GM23338 (cell line): ENCODE results near the gene SPG7. TPM values are rescaled to one million over a fixed set of nuclear protein-coding genes. Genes with fewer than 3 reads are reported as not detected.

Source experiments
- CREB1 ChIP-seq: fragments of 250-450 bp; sonication (Bioruptor Pico); IDR thresholded peaks from 2 replicates; pipeline ENCODE4 v1.5.0; 2020; ENCODE audit warnings: low read depth, mild to moderate bottlenecking, moderate library complexity
- EZH2phosphoT487 ChIP-seq: fragments of 200-600 bp; sonication (generic); IDR thresholded peaks from one replicate; pipeline ENCODE4 v1.8.1; 2018; ENCODE audit warnings: antibody characterized with exemption; ENCODE audit not compliant: unreplicated experiment
- JUNB ChIP-seq: IDR thresholded peaks from one replicate; pipeline ENCODE4 v1.6.1; 2016; ENCODE audit warnings: antibody characterized with exemption; ENCODE audit not compliant: unreplicated experiment
- NANOG ChIP-seq: IDR thresholded peaks from 2 replicates; pipeline ENCODE4 v1.6.1; 2016; ENCODE audit warnings: antibody characterized with exemption, borderline replicate concordance
- STAT1 ChIP-seq: IDR thresholded peaks from one replicate; pipeline ENCODE4 v1.6.1; 2016; ENCODE audit warnings: antibody characterized with exemption; ENCODE audit not compliant: unreplicated experiment
- ZNF331 ChIP-seq: fragments of 250-450 bp; sonication (Bioruptor Pico); IDR thresholded peaks from 2 replicates; pipeline ENCODE4 v1.5.0; 2020; ENCODE audit warnings: low read depth, mild to moderate bottlenecking, moderate library complexity
- polyA plus RNA-seq: library from polyadenylated mRNA; unstranded; fragments of >200 nt; fragmentation: Nextera tagmentation; extraction: Ambion mirVana; gene quantifications from 2 replicates; pipeline ENCODE4 v1.2.1, GENCODE V29; 2016
- total RNA-seq: library from RNA; depleted of rRNA; stranded (reverse); fragments of >200 nt; shearing (Covaris generic); gene quantifications from 2 replicates; pipeline ENCODE4 v1.2.3, GENCODE V29; 2014
- TF ChIP-seq, protein P1 (sequence below): fragments of 250-450 bp; sonication (Bioruptor Pico); IDR thresholded peaks from 2 replicates; pipeline ENCODE4 v1.5.0; 2020; ENCODE audit warnings: mild to moderate bottlenecking, moderate library complexity
- TF ChIP-seq, protein P2 (sequence below): IDR thresholded peaks from 2 replicates; pipeline ENCODE4 v1.6.1; 2016; ENCODE audit warnings: antibody characterized with exemption
- TF ChIP-seq, protein P3 (sequence below): IDR thresholded peaks from one replicate; pipeline ENCODE4 v1.6.1; 2018; ENCODE audit warnings: antibody characterized with exemption; ENCODE audit not compliant: unreplicated experiment

The SPG7 gene
- total and polyA plus RNA-seq, 2 experiments from 2014 or later: 77.1 to 267 TPM

DNA sequence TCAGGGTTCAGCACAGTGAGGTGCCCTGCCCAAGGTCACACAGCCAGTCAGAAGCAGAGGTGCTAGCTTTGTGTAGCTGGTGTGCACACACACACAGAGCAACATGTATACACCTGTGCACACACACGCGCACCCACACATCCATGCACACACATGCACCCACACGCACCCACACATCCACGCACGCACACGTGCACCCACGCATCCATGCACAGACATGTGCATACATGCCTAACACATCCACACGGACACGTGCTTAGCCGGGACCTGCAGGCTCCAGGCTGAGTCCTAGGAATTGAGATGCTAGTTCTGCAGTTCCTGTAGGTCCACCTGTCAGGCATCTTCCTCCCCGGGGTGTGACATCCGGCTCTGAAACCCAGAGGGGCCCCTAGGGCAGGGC lies 92.2 kb downstream of the SPG7 start (continued):
- TF ChIP-seq, protein P1, sequence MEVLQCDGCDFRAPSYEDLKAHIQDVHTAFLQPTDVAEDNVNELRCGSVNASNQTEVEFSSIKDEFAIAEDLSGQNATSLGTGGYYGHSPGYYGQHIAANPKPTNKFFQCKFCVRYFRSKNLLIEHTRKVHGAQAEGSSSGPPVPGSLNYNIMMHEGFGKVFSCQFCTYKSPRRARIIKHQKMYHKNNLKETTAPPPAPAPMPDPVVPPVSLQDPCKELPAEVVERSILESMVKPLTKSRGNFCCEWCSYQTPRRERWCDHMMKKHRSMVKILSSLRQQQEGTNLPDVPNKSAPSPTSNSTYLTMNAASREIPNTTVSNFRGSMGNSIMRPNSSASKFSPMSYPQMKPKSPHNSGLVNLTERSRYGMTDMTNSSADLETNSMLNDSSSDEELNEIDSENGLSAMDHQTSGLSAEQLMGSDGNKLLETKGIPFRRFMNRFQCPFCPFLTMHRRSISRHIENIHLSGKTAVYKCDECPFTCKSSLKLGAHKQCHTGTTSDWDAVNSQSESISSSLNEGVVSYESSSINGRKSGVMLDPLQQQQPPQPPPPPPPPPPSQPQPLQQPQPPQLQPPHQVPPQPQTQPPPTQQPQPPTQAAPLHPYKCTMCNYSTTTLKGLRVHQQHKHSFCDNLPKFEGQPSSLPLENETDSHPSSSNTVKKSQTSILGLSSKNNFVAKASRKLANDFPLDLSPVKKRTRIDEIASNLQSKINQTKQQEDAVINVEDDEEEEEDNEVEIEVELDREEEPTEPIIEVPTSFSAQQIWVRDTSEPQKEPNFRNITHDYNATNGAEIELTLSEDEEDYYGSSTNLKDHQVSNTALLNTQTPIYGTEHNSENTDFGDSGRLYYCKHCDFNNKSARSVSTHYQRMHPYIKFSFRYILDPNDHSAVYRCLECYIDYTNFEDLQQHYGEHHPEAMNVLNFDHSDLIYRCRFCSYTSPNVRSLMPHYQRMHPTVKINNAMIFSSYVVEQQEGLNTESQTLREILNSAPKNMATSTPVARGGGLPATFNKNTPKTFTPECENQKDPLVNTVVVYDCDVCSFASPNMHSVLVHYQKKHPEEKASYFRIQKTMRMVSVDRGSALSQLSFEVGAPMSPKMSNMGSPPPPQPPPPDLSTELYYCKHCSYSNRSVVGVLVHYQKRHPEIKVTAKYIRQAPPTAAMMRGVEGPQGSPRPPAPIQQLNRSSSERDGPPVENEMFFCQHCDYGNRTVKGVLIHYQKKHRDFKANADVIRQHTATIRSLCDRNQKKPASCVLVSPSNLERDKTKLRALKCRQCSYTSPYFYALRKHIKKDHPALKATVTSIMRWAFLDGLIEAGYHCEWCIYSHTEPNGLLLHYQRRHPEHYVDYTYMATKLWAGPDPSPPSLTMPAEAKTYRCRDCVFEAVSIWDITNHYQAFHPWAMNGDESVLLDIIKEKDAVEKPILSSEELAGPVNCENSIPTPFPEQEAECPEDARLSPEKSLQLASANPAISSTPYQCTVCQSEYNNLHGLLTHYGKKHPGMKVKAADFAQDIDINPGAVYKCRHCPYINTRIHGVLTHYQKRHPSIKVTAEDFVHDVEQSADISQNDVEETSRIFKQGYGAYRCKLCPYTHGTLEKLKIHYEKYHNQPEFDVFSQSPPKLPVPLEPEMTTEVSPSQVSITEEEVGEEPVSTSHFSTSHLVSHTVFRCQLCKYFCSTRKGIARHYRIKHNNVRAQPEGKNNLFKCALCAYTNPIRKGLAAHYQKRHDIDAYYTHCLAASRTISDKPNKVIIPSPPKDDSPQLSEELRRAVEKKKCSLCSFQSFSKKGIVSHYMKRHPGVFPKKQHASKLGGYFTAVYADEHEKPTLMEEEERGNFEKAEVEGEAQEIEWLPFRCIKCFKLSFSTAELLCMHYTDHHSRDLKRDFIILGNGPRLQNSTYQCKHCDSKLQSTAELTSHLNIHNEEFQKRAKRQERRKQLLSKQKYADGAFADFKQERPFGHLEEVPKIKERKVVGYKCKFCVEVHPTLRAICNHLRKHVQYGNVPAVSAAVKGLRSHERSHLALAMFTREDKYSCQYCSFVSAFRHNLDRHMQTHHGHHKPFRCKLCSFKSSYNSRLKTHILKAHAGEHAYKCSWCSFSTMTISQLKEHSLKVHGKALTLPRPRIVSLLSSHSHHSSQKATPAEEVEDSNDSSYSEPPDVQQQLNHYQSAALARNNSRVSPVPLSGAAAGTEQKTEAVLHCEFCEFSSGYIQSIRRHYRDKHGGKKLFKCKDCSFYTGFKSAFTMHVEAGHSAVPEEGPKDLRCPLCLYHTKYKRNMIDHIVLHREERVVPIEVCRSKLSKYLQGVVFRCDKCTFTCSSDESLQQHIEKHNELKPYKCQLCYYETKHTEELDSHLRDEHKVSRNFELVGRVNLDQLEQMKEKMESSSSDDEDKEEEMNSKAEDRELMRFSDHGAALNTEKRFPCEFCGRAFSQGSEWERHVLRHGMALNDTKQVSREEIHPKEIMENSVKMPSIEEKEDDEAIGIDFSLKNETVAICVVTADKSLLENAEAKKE: no peak
- no peak for TF ChIP-seq ZNF331 (CRISPR knock-in tag)
- TF ChIP-seq, protein P2, sequence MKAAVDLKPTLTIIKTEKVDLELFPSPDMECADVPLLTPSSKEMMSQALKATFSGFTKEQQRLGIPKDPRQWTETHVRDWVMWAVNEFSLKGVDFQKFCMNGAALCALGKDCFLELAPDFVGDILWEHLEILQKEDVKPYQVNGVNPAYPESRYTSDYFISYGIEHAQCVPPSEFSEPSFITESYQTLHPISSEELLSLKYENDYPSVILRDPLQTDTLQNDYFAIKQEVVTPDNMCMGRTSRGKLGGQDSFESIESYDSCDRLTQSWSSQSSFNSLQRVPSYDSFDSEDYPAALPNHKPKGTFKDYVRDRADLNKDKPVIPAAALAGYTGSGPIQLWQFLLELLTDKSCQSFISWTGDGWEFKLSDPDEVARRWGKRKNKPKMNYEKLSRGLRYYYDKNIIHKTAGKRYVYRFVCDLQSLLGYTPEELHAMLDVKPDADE: no peak
- TF ChIP-seq, protein P3, sequence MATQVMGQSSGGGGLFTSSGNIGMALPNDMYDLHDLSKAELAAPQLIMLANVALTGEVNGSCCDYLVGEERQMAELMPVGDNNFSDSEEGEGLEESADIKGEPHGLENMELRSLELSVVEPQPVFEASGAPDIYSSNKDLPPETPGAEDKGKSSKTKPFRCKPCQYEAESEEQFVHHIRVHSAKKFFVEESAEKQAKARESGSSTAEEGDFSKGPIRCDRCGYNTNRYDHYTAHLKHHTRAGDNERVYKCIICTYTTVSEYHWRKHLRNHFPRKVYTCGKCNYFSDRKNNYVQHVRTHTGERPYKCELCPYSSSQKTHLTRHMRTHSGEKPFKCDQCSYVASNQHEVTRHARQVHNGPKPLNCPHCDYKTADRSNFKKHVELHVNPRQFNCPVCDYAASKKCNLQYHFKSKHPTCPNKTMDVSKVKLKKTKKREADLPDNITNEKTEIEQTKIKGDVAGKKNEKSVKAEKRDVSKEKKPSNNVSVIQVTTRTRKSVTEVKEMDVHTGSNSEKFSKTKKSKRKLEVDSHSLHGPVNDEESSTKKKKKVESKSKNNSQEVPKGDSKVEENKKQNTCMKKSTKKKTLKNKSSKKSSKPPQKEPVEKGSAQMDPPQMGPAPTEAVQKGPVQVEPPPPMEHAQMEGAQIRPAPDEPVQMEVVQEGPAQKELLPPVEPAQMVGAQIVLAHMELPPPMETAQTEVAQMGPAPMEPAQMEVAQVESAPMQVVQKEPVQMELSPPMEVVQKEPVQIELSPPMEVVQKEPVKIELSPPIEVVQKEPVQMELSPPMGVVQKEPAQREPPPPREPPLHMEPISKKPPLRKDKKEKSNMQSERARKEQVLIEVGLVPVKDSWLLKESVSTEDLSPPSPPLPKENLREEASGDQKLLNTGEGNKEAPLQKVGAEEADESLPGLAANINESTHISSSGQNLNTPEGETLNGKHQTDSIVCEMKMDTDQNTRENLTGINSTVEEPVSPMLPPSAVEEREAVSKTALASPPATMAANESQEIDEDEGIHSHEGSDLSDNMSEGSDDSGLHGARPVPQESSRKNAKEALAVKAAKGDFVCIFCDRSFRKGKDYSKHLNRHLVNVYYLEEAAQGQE: no peak
- no peak for TF ChIP-seq CREB1 (CRISPR knock-in tag)
- no peak for TF ChIP-seq STAT1
- no peak for TF ChIP-seq NANOG
- TF ChIP-seq JUNB: no peak
- no peak for TF ChIP-seq EZH2phosphoT487
